ENCODE measurements around the gene WFDC10B.

GRCh38 chr20:45701873-45702272 is 2.9 kb downstream of the WFDC10B start, which contains the start of gene WFDC13:
- TF ChIP-seq EZH2phosphoT487 (IDR thresholded peaks at IDR 0.05; ENCODE audit: insufficient read depth, low read depth) (no peak), EZH2 (IDR thresholded peaks at IDR 0.05; ENCODE audit: insufficient read depth, poor library complexity, severe bottlenecking) (no peak)
